ENCODE results near the gene TPBG.
A peak's percentile ranks its signal among the peaks of the same experiment; 100 is the strongest.
"Not testable (repeated sequence)": the region's sequence is repeated elsewhere in the genome, so short reads cannot be mapped to it uniquely, and the experiment has no call there.

TPBG gene

DNA sequence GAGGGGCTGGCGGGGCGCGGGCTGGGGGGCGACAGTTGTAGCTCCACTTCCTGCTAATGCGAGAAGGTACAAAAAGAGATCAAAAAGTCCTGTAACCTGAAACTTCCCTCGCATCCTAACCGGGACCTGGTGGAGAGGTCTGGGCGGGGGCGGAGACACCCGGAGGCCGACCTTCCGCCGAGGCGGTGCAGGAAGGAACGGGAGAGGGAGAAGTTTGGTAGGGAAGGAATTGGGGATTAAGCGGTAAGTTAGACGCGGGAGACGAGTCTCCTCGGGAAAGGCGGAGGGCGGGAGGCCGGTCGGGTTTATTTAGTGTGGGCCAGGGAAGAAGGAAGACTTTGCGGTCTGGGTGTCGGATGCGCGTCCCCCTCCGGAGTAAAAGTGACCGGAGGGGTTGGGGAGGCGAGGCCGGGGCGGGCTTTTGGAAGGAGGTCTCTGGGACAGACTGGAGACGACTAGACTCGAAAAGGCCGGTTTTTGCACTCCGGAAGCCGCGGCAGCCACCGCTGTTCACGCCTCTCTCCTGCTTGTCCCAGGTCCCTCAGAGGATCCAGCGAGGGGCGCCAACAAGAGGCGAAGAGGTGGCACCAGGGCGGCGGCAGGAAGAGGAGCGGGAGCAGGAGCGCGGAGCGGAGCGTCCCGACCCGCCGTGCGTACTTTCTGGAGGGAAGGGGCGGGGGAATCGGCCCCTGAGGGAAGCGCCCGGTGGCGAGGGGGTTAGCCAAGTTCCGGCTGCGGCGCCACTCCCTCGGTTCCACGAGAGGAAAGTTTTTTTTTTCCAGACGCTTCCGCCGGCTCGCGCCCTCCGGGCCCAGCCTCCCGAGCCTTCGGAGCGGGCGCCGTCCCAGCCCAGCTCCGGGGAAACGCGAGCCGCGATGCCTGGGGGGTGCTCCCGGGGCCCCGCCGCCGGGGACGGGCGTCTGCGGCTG lies 734 bp downstream of the TPBG start:
- Mint-ChIP-seq H3K4me3 (peak overlapping the region; percentile 75), H3K36me3 (ENCODE audit: low read depth) (no peaks in the 10 kb centered on the region), H3K27me3 (ENCODE audit: low read depth) (peaks cover 64% of the 10 kb centered on the region), H3K9me3 (no peaks in the 10 kb centered on the region), H3K4me1 (ENCODE audit: low read depth) (peaks cover 11% of the 10 kb centered on the region), H3K27ac (no peak overlapping the region)

DNA sequence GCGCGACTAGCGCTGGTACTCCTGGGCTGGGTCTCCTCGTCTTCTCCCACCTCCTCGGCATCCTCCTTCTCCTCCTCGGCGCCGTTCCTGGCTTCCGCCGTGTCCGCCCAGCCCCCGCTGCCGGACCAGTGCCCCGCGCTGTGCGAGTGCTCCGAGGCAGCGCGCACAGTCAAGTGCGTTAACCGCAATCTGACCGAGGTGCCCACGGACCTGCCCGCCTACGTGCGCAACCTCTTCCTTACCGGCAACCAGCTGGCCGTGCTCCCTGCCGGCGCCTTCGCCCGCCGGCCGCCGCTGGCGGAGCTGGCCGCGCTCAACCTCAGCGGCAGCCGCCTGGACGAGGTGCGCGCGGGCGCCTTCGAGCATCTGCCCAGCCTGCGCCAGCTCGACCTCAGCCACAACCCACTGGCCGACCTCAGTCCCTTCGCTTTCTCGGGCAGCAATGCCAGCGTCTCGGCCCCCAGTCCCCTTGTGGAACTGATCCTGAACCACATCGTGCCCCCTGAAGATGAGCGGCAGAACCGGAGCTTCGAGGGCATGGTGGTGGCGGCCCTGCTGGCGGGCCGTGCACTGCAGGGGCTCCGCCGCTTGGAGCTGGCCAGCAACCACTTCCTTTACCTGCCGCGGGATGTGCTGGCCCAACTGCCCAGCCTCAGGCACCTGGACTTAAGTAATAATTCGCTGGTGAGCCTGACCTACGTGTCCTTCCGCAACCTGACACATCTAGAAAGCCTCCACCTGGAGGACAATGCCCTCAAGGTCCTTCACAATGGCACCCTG lies 1.6 kb downstream of the TPBG start:
- H3K4me1 Mint-ChIP-seq (ENCODE audit: low read depth) = peaks cover 11% of the 10 kb centered on the region
- no peaks in the 10 kb centered on the region for H3K36me3 Mint-ChIP-seq (ENCODE audit: low read depth)
- H3K27ac Mint-ChIP-seq = no peak overlapping the region
- peak overlapping the region; percentile 46 for H3K4me3 Mint-ChIP-seq
- no peaks in the 10 kb centered on the region for H3K9me3 Mint-ChIP-seq
- peaks cover 61% of the 10 kb centered on the region for H3K27me3 Mint-ChIP-seq (ENCODE audit: low read depth)

DNA sequence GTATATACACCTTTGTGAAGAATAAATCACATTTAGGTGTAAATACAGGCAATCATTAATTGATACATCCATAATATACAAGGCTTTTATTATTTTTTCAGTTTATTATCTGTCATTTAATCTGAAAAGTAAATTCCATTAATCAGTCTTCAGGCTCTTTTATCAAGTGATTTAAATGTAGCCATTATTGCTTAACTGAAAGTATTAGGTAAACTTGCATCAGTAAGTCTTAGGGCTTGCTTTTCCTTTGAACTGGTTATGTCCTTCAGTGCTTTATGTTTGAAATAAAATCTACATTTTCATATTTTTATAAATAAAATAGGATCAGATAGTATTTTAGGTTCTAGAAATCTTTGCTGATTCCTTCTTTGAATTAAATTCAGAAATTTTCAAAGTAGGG lies 4.1 kb downstream of the TPBG start:
- Mint-ChIP-seq H3K27ac (no peak overlapping the region), H3K4me1 (ENCODE audit: low read depth) (peaks cover 11% of the 10 kb centered on the region), H3K36me3 (ENCODE audit: low read depth) (no peaks in the 10 kb centered on the region), H3K4me3 (no peak overlapping the region), H3K9me3 (no peaks in the 10 kb centered on the region), H3K27me3 (ENCODE audit: low read depth) (peaks cover 37% of the 10 kb centered on the region)

DNA sequence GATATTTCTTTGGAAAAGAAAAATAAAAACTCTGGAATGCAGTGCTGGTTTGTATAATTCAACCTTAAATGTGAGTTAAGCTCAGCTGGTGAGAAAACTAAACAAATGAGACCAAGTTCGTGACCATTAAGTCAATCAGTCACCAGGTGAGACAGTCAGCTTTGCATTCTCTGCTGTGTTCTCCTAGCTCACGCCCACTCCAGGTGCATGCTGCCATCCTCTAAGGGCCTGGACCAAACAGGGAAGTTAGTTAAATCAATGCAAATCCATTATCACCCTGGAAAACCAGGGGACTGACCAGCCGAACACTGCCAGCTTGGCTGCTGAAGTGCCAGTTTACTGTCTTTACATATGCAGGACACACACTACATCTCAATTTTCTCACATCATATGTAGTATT lies 7.2 kb downstream of the TPBG start:
- peaks cover 1% of the 10 kb centered on the region for H3K4me1 Mint-ChIP-seq (ENCODE audit: low read depth)
- H3K27me3 Mint-ChIP-seq (ENCODE audit: low read depth) = peaks cover 12% of the 10 kb centered on the region
- H3K36me3 Mint-ChIP-seq (ENCODE audit: low read depth) = no peaks in the 10 kb centered on the region
- no peak overlapping the region for H3K27ac Mint-ChIP-seq
- H3K9me3 Mint-ChIP-seq = no peaks in the 10 kb centered on the region
- H3K4me3 Mint-ChIP-seq = no peak overlapping the region

DNA sequence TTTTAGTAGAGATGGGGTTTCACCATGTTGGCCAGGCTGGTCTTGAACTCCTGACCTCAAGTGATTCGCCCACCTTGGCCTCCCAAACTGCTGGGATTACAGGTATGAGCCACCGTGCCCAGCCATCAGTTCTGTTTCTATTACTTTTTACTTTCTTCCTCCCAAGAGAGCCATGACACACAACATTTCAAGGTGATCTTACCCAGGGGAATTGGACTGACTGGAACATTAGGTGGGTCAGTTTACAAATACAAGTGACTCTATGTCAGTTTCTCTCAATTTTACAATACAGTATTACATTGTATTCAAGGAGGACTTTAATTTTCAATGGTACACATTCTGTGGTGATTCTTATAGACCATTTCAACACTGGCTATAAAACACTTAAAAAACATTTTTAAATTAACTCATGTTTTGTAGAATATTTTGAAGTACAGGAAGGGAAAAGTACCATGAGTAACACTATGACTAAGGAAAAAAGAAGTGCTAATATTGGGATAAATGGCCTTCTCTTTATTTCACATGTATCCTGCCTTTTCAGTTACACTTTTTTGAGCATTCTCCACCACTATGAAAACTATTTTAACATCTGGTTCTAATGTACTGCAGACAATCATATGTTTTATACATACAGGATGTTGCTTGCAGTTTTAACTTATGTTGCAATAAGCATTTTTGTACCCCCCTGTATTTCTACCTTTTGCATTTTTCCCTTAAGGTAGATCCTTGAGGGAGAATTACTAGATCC lies 8.4 kb downstream of the TPBG start:
- Mint-ChIP-seq H3K27ac (no peak overlapping the region), H3K4me1 (ENCODE audit: low read depth) (no peaks in the 10 kb centered on the region), H3K4me3 (no peak overlapping the region), H3K36me3 (ENCODE audit: low read depth) (no peaks in the 10 kb centered on the region), H3K27me3 (ENCODE audit: low read depth) (peaks cover under 1% of the 10 kb centered on the region), H3K9me3 (no peaks in the 10 kb centered on the region)

DNA sequence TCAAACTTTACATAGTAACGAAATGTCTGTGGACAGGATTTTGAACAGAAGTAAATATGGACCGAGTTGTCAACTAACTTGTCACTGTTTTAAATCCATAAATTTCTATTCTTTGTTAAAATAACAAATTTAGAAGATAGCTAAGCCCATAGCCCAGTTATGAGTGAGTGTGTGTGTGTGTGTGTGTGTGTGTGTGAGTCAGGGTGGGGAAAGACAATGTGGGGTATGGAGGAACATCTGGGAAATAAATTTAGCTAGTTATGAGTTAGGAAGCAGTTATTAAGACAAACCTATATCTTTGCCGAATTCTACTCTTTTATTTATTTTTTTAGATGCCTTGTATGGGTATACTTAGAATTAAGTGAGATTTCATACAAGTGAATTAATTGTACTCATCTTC lies 9.0 kb downstream of the TPBG start:
- no peaks in the 10 kb centered on the region for H3K9me3 Mint-ChIP-seq
- H3K4me3 Mint-ChIP-seq = no peak overlapping the region
- H3K4me1 Mint-ChIP-seq (ENCODE audit: low read depth) = no peaks in the 10 kb centered on the region
- H3K27ac Mint-ChIP-seq = no peak overlapping the region
- H3K36me3 Mint-ChIP-seq (ENCODE audit: low read depth) = no peaks in the 10 kb centered on the region
- H3K27me3 Mint-ChIP-seq (ENCODE audit: low read depth) = no peaks in the 10 kb centered on the region

DNA sequence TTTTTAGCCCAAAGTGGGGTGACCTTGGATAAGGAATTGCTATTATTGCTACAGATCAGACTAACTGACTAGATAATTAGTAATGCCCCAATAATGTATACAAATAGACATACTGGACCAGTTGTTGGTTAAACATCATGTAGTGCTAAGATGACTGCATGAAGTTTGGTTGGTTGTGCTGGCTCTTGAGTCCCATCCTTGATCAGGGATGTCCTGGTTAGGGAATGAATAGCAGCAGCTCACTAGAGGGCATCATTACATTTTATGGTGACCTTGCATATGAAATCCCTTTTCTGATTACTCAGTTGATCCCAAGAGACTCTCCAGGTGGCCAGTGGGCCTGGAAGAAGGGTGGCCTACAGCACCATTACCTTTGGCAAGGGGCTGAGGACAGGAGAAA lies 10.9 kb downstream of the TPBG start:
- Mint-ChIP-seq H3K9me3 (no peaks in the 10 kb centered on the region), H3K36me3 (ENCODE audit: low read depth) (no peaks in the 10 kb centered on the region), H3K27me3 (ENCODE audit: low read depth) (no peaks in the 10 kb centered on the region), H3K27ac (no peak overlapping the region), H3K4me1 (ENCODE audit: low read depth) (no peaks in the 10 kb centered on the region), H3K4me3 (no peak overlapping the region)

DNA sequence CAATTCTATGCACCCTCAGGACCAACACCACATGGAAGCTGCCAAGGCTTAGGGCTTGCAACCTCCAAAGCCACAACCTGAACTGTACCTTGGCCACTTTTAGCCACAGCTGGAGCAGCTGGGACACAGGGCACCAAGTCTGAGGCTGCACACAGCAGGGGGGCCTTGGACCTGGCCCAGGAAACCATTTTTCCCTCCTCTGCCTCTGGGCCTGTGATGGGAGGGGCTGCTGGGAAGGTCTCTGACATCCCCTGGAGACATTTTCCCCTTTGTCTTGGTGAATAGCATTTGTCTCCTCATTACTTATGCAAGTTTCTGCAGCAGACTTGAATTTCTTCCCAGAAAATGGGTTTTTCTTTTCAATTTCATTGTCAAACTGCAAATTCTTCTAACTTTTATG lies 13.0 kb downstream of the TPBG start:
- no peaks in the 10 kb centered on the region for H3K36me3 Mint-ChIP-seq (ENCODE audit: low read depth)
- no peak overlapping the region for H3K4me3 Mint-ChIP-seq
- no peak overlapping the region for H3K27ac Mint-ChIP-seq
- H3K27me3 Mint-ChIP-seq (ENCODE audit: low read depth) = no peaks in the 10 kb centered on the region
- H3K4me1 Mint-ChIP-seq (ENCODE audit: low read depth) = no peaks in the 10 kb centered on the region
- H3K9me3 Mint-ChIP-seq = no peaks in the 10 kb centered on the region

DNA sequence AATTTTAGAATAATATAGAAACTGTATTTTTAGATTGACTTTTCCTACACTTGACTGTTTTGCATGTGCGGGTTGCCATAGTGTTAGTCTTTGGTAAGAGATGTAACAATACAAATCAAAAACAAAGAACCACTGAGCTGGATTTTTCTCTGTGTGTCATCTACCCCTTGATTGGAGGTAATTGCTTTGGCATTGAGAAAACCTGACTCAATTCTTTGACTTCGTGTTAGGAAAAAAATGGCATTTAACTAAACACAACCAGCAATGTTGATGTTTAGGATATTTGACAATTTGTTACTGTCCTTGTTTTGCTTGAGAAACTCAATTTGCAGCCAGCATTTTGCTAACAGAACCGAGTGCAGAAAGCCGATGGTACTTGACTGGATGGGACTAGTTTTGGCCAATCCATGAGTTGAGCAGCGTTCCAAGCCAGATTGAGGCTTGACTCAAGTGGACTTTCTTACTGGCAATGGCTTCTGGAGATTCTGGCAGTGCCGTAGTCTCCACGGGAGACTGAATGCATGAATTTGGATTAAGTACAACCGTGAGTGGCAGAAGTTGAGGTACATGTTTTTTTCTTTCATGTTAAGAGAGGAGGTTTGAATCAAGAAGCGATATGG lies 17.1 kb downstream of the TPBG start:
- H3K27me3 Mint-ChIP-seq (ENCODE audit: low read depth) = no peaks in the 10 kb centered on the region
- no peak overlapping the region for H3K27ac Mint-ChIP-seq
- H3K9me3 Mint-ChIP-seq = no peaks in the 10 kb centered on the region

DNA sequence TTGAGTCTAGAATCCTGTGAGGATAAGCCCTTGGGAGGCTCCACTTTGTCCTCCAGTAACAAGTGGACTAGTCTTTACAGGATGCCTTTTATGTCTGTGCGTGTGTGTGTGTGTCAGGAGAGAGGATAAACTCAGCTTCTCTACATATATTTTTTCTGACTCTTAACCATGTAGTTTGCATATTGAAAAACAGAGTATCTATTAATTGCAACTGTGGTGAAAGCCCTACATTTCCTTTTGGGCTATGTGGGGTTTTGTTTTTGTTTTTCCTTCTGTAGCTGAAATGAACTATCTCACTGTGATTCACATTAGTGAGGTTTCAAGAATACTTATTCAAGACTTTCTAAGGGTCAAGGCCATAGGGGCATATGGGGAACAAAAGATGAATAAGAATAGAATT lies 17.7 kb downstream of the TPBG start:
- Mint-ChIP-seq H3K4me3 (no peak overlapping the region), H3K9me3 (no peaks in the 10 kb centered on the region), H3K27ac (no peak overlapping the region), H3K36me3 (ENCODE audit: low read depth) (no peaks in the 10 kb centered on the region), H3K4me1 (ENCODE audit: low read depth) (no peaks in the 10 kb centered on the region), H3K27me3 (ENCODE audit: low read depth) (no peaks in the 10 kb centered on the region)

More for the DNA sequence above, 17.1 kb downstream of the TPBG start:
- H3K36me3 Mint-ChIP-seq (ENCODE audit: low read depth) = no peaks in the 10 kb centered on the region
- no peak overlapping the region for H3K4me3 Mint-ChIP-seq
- H3K4me1 Mint-ChIP-seq (ENCODE audit: low read depth) = no peaks in the 10 kb centered on the region

DNA sequence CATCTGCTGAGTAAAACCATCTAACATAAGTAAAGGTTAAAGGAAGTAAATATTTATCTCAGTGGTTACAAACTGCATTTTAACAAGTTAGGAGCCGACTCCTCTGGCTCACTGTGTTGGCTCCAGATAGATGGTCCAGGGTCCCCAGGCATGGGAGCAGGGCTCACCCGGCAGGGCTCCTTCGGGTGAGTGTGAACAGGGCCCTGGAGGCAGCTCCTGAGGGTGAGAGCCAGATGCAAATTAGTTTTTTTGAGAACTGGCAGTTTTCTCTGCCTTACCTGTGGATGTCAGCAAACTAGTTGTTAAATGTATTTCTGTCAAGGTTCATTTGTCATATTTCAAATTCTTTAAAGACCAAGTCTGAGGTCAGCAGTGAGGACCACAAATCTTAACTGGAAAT lies 21.5 kb downstream of the TPBG start:
- no peak overlapping the region for H3K27ac Mint-ChIP-seq
- H3K4me1 Mint-ChIP-seq (ENCODE audit: low read depth) = no peaks in the 10 kb centered on the region
- H3K4me3 Mint-ChIP-seq = no peak overlapping the region
- no peaks in the 10 kb centered on the region for H3K27me3 Mint-ChIP-seq (ENCODE audit: low read depth)
- no peaks in the 10 kb centered on the region for H3K36me3 Mint-ChIP-seq (ENCODE audit: low read depth)
- H3K9me3 Mint-ChIP-seq = no peaks in the 10 kb centered on the region

DNA sequence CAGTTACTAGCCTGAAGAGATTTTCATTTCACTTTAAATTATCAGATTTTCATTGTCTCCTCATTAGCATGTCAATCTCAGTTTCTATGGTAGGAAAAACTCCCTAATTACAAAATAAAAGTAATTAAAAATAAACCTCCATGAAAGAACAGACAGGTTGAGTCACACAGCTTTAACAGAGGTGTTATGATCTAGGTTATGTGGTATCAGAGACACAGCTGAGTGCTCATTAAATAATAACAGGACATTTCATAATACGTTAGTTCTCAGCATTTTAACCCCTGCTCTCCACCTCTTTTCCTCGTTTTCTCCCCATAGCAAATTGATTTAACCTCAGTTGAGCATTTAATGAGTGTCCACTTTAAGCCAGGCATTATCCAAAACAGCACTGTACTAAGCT lies 21.9 kb downstream of the TPBG start:
- no peaks in the 10 kb centered on the region for H3K27me3 Mint-ChIP-seq (ENCODE audit: low read depth)
- H3K27ac Mint-ChIP-seq = no peak overlapping the region
- H3K9me3 Mint-ChIP-seq = no peaks in the 10 kb centered on the region
- no peak overlapping the region for H3K4me3 Mint-ChIP-seq
- no peaks in the 10 kb centered on the region for H3K4me1 Mint-ChIP-seq (ENCODE audit: low read depth)
- no peaks in the 10 kb centered on the region for H3K36me3 Mint-ChIP-seq (ENCODE audit: low read depth)

DNA sequence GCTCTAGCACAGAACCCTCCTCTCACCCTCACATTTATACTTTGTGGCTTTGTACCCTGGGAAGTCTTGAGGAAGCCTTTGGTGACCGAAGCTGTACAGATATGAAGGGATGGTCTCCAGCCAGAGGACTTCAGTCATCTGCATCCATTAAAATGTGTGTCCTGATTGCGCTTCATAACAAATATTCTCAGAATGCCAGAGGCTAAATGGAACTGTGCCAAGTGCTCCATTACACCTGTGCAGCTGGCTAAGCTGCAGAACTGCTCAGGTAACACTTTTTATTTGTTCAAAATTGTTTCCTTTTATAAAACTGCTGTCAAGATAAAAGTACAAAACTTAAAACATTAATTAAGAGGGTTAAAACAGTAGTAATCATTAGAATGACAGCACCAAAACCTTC lies 22.3 kb downstream of the TPBG start:
- Mint-ChIP-seq H3K4me3 (no peak overlapping the region), H3K9me3 (no peaks in the 10 kb centered on the region), H3K36me3 (ENCODE audit: low read depth) (no peaks in the 10 kb centered on the region), H3K27ac (no peak overlapping the region), H3K4me1 (ENCODE audit: low read depth) (no peaks in the 10 kb centered on the region), H3K27me3 (ENCODE audit: low read depth) (no peaks in the 10 kb centered on the region)

DNA sequence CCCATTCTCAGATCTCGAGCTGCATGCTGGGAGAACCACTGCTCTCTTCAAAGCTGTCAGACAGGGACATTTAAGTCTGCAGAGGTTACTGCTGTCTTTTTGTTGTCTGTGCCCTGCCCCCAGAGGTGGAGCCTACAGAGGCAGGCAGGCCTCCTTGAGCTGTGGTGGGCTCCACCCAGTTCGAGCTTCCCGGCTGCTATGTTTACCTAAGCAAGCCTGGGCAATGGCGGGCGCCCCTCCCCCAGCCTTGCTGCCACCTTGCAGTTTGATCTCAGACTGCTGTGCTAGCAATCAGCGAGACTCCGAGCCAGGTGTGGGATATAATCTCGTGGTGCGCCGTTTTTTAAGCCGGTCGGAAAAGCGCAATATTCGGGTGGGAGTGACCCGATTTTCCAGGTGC lies 31.2 kb downstream of the TPBG start:
- H3K27me3 Mint-ChIP-seq (ENCODE audit: low read depth); H3K27ac Mint-ChIP-seq; H3K4me3 Mint-ChIP-seq; H3K36me3 Mint-ChIP-seq (ENCODE audit: low read depth); H3K4me1 Mint-ChIP-seq (ENCODE audit: low read depth); H3K9me3 Mint-ChIP-seq: not testable (repeated sequence)

All from T-helper 1 cell treated with Interleukin-12 subunit alpha and Interleukin-12 subunit beta and Interleukin-4 antibody, amounts not matched to agents 30 μg/mL and 1 μg/mL, for 36 hours (primary cell).